HEK293 (cell line): Measurements from ENCODE around the gene TSPO.

Source experiments
- CTCF ChIA-PET: fragments of 350-600 bp; formaldehyde crosslinking; extraction: SDS; loops from one replicate; lab custom pipeline; 2021; ENCODE audit warnings: antibody characterized with exemption; lab: Yijun Ruan, JAX
- POLR2A ChIA-PET: fragments of 300-600 bp; formaldehyde crosslinking; extraction: SDS; loops from one replicate; lab custom pipeline; 2020; ENCODE audit warnings: antibody characterized with exemption, inconsistent platforms; lab: Yijun Ruan, JAX
- H3K27ac ChIP-seq: fragments of 200-500 bp; sonication (Bioruptor generic); 2 replicates; pipeline ENCODE4 v1.5.1; 2014; ENCODE audit warnings: low read depth, low read length, control low read depth, inconsistent platforms; ENCODE audit errors: extremely low read depth
- H3K36me3 ChIP-seq, 2 experiments: fragments of 200-500 bp in 1 of 2; sonication (Bioruptor generic) in 1 of 2; 1 replicate in 1 of 2; 2 replicates in 1 of 2; pipeline ENCODE4 v1.5.1; 2014 to 2017; ENCODE audit warnings: inconsistent platforms in 2 of 2, low read length in 2 of 2; ENCODE audit not compliant: control insufficient read depth in 2 of 2, insufficient read depth in 1 of 2
- H3K4me1 ChIP-seq: fragments of 200-500 bp; sonication (Bioruptor generic); 2 replicates; pipeline ENCODE4 v1.5.1; 2014; ENCODE audit warnings: mild to moderate bottlenecking, low read length, inconsistent platforms; ENCODE audit not compliant: control insufficient read depth, insufficient read depth
- H3K4me3 ChIP-seq: 2 replicates; pipeline ENCODE4 v1.5.1; 2011; ENCODE audit warnings: low read depth, mild to moderate bottlenecking, control low read depth, low read length, moderate library complexity
- H3K9me3 ChIP-seq: fragments of 200-500 bp; sonication (Bioruptor generic); 2 replicates; pipeline ENCODE4 v1.5.1; 2014; ENCODE audit warnings: low read depth, low read length, inconsistent platforms; ENCODE audit not compliant: control insufficient read depth, insufficient read depth
- GLIS1 ChIP-seq: fragments of 450-650 bp; formaldehyde crosslinking; IDR thresholded peaks from 2 replicates; pipeline ENCODE4 v1.5.1; 2016; ENCODE audit warnings: missing biosample characterization, missing genetic modification characterization
- KLF10 ChIP-seq: fragments of 450-650 bp; IDR thresholded peaks from 2 replicates; pipeline ENCODE4 v1.5.1; 2018; ENCODE audit warnings: missing biosample characterization, mild to moderate bottlenecking, missing genetic modification characterization
- KLF9 ChIP-seq: fragments of 450-650 bp; formaldehyde crosslinking; IDR thresholded peaks from 2 replicates; pipeline ENCODE4 v1.5.1; 2016; ENCODE audit warnings: missing biosample characterization, missing genetic modification characterization, low read depth
- MYNN ChIP-seq: fragments of 450-650 bp; formaldehyde crosslinking; IDR thresholded peaks from 2 replicates; pipeline ENCODE4 v1.5.1; 2016; ENCODE audit warnings: missing biosample characterization, missing genetic modification characterization, borderline replicate concordance
- ZNF16 ChIP-seq: fragments of 450-650 bp; formaldehyde crosslinking; IDR thresholded peaks from 2 replicates; pipeline ENCODE4 v1.5.1; 2016; ENCODE audit warnings: low read depth, missing biosample characterization, missing genetic modification characterization
- ZNF169 ChIP-seq: fragments of 450-650 bp; formaldehyde crosslinking; IDR thresholded peaks from 2 replicates; pipeline ENCODE4 v1.5.1; 2016; ENCODE audit warnings: missing biosample characterization, missing genetic modification characterization
- ZNF529 ChIP-seq: fragments of 450-650 bp; formaldehyde crosslinking; IDR thresholded peaks from 2 replicates; pipeline ENCODE4 v1.5.1; 2017; ENCODE audit warnings: missing genetic modification characterization, missing biosample characterization; ENCODE audit not compliant: insufficient replicate concordance
- ZNF558 ChIP-seq: fragments of 450-650 bp; formaldehyde crosslinking; IDR thresholded peaks from 2 replicates; pipeline ENCODE4 v1.5.1; 2016; ENCODE audit warnings: missing biosample characterization, missing genetic modification characterization
- ZNF701 ChIP-seq: fragments of 450-650 bp; formaldehyde crosslinking; IDR thresholded peaks from 2 replicates; pipeline ENCODE4 v1.5.1; 2016; ENCODE audit warnings: missing biosample characterization, missing genetic modification characterization
- ZNF777 ChIP-seq: fragments of 450-650 bp; formaldehyde crosslinking; IDR thresholded peaks from 2 replicates; pipeline ENCODE4 v1.5.1; 2017; ENCODE audit warnings: missing biosample characterization, missing genetic modification characterization, borderline replicate concordance
- ZXDB ChIP-seq: fragments of 450-650 bp; formaldehyde crosslinking; IDR thresholded peaks from 2 replicates; pipeline ENCODE4 v1.5.1; 2016; ENCODE audit warnings: missing biosample characterization, missing genetic modification characterization
- TF ChIP-seq, protein P1 (sequence below): fragments of 450-650 bp; formaldehyde crosslinking; IDR thresholded peaks from 2 replicates; pipeline ENCODE4 v1.5.1; 2016; ENCODE audit warnings: missing biosample characterization, missing genetic modification characterization
- TF ChIP-seq, protein P2 (sequence below): fragments of 450-650 bp; formaldehyde crosslinking; IDR thresholded peaks from 2 replicates; pipeline ENCODE4 v1.5.1; 2016; ENCODE audit warnings: missing biosample characterization, missing genetic modification characterization
- TF ChIP-seq, protein P3 (sequence below): fragments of 450-650 bp; formaldehyde crosslinking; IDR thresholded peaks from 2 replicates; pipeline ENCODE4 v1.5.1; 2016; ENCODE audit warnings: missing biosample characterization, missing genetic modification characterization

The TSPO gene

DNA sequence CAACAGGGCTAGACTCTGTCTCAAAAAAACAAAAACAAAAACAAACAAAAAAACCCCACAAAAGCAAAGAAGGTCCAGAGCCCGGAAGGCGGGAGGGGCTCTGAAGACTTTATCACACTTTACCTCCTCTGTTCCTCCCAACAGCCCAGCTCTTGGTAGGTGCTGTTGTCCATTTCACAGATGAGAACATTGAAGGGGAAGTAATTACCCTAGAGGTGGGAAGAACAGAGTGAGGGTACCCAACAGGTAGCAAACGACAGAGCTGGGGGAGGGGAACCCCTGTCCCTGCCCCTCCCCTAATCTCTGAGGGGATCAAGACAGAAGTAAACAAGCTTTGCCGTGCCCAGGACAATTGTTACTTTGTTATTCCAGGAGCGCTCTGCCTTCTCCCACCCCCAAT is 41.8 kb upstream of the TSPO start:
- ChIA-PET POLR2A (no interaction called here), CTCF (interaction anchor here (1.0 kb wide), 1 partner anchor 35 kb away, joined by 3 read pairs; no protein-coding TSS in a partner anchor)
- Histone ChIP-seq H3K4me1 (peaks cover 3% of the 10 kb centered on the region; the same call in 1 of the 2 replicates), H3K36me3 (no peaks in the 10 kb centered on the region), H3K9me3 (no peaks in the 10 kb centered on the region)
- TF ChIP-seq ZXDB (tag by site-specific recombination) = no peak
- TF ChIP-seq, protein P1, sequence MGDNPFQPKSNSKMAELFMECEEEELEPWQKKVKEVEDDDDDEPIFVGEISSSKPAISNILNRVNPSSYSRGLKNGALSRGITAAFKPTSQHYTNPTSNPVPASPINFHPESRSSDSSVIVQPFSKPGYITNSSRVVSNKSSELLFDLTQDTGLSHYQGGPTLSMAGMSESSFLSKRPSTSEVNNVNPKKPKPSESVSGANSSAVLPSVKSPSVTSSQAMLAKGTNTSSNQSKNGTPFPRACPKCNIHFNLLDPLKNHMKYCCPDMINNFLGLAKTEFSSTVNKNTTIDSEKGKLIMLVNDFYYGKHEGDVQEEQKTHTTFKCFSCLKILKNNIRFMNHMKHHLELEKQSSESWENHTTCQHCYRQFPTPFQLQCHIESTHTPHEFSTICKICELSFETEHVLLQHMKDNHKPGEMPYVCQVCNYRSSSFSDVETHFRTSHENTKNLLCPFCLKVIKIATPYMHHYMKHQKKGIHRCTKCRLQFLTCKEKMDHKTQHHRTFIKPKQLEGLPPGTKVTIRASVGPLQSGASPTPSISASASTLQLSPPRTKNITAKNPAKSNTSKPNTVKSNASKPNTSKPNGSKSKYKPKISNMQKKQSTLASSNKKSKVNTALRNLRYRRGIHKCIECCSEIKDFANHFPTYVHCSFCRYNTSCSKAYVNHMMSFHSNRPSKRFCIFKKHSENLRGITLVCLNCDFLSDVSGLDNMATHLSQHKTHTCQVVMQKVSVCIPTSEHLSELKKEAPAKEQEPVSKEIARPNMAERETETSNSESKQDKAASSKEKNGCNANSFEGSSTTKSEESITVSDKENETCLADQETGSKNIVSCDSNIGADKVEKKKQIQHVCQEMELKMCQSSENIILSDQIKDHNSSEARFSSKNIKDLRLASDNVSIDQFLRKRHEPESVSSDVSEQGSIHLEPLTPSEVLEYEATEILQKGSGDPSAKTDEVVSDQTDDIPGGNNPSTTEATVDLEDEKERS = no peak
- no peak for TF ChIP-seq ZNF701
- TF ChIP-seq ZNF16 (tag by site-specific recombination) = no peak
- TF ChIP-seq, all 188 proteins: peak for 0
- Histone ChIP-seq H3K4me3 (no peak overlapping the region), H3K27ac (no peak overlapping the region)

DNA sequence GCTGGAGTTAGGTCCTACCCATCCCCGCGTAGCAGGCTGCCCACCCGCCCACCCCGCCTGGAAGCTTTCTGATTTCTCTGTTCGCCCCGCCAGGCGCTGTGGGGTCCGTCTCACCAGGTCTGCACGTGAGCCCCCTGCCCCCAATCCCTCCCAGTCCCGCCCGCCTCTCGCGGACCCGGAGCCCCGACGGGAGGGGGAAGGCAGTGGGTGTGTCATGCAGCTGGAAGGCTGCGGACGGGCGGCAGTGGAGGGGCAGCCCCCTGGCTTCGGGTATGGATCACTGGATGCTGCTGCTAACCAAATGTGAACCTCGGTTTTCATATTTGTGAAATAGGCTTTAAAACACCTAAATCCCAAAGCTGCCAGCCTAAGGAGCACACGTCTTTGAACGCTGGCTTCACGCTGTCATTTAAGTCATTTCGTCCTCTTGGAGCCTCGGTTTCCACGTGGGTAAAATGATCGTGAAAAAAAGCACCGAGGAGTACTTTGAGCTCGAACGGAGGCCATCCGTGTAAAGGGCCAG is 41.4 kb upstream of the TSPO start:
- Histone ChIP-seq H3K36me3 (no peaks in the 10 kb centered on the region), H3K4me3 (peak overlapping the region; percentile 46), H3K9me3 (no peaks in the 10 kb centered on the region), H3K27ac (no peak overlapping the region), H3K4me1 (peaks cover 3% of the 10 kb centered on the region; the same call in 1 of the 2 replicates)
- CTCF ChIA-PET = interaction anchor here (0.7 to 1.0 kb wide), 2 partner anchors 9 to 35 kb away, joined by 3 read pairs; no protein-coding TSS in a partner anchor
- POLR2A ChIA-PET = interaction anchor here (1.1 kb wide), 1 partner anchor 10 kb away, joined by 4 read pairs; no protein-coding TSS in a partner anchor
- TF ChIP-seq MYNN (tag by site-specific recombination) (no peak), ZNF558 (tag by site-specific recombination) (0 out of 2 replicates have a peak, but pooled peaks have one; percentile 13), ZNF169 (peak; percentile 21; the same call in 1 of the 2 replicates), KLF9 (tag by site-specific recombination) (peak; percentile 79), KLF10 (tag by site-specific recombination) (peak; percentile 73), GLIS1 (tag by site-specific recombination) (no peak), ZNF777 (tag by site-specific recombination) (peak; percentile 66; the same call in 1 of the 2 replicates), ZNF529 (tag by site-specific recombination) (no peak)
- TF ChIP-seq, protein P2, sequence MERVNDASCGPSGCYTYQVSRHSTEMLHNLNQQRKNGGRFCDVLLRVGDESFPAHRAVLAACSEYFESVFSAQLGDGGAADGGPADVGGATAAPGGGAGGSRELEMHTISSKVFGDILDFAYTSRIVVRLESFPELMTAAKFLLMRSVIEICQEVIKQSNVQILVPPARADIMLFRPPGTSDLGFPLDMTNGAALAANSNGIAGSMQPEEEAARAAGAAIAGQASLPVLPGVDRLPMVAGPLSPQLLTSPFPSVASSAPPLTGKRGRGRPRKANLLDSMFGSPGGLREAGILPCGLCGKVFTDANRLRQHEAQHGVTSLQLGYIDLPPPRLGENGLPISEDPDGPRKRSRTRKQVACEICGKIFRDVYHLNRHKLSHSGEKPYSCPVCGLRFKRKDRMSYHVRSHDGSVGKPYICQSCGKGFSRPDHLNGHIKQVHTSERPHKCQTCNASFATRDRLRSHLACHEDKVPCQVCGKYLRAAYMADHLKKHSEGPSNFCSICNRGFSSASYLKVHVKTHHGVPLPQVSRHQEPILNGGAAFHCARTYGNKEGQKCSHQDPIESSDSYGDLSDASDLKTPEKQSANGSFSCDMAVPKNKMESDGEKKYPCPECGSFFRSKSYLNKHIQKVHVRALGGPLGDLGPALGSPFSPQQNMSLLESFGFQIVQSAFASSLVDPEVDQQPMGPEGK (tag by site-specific recombination) = peak; percentile 12; the same call in 1 of the 2 replicates
- TF ChIP-seq, protein P3, sequence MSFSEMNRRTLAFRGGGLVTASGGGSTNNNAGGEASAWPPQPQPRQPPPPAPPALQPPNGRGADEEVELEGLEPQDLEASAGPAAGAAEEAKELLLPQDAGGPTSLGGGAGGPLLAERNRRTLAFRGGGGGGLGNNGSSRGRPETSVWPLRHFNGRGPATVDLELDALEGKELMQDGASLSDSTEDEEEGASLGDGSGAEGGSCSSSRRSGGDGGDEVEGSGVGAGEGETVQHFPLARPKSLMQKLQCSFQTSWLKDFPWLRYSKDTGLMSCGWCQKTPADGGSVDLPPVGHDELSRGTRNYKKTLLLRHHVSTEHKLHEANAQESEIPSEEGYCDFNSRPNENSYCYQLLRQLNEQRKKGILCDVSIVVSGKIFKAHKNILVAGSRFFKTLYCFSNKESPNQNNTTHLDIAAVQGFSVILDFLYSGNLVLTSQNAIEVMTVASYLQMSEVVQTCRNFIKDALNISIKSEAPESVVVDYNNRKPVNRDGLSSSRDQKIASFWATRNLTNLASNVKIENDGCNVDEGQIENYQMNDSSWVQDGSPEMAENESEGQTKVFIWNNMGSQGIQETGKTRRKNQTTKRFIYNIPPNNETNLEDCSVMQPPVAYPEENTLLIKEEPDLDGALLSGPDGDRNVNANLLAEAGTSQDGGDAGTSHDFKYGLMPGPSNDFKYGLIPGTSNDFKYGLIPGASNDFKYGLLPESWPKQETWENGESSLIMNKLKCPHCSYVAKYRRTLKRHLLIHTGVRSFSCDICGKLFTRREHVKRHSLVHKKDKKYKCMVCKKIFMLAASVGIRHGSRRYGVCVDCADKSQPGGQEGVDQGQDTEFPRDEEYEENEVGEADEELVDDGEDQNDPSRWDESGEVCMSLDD (tag by site-specific recombination) = peak; percentile 29; the same call in 1 of the 2 replicates
